ENCODE measurements around the gene CD151.

DNA sequence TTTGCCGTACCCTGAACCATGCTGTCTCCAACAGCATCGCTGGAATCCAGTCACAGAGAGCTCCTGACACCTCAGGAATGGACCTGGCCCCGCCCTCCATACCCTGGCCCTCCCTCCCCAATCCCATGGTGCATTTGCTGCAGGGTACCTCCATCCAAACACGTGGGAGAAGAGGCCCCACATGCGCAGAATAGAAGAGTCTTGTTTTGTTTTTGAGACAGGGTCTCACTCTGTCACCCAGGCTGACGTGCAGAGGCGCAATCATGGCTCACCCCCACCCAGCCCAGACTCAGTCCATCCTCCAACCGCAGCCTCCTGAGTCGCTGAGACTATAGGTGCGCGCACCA is 16.3 kb upstream of the CD151 start:
- TF ChIP-seq POLR2A (IDR thresholded peaks at IDR 0.05) (no peak), POLR2AphosphoS5 (IDR thresholded peaks at IDR 0.05) (no peak), EP300 (IDR thresholded peaks at IDR 0.05) (no peak)
- TF ChIP-seq, protein P1, sequence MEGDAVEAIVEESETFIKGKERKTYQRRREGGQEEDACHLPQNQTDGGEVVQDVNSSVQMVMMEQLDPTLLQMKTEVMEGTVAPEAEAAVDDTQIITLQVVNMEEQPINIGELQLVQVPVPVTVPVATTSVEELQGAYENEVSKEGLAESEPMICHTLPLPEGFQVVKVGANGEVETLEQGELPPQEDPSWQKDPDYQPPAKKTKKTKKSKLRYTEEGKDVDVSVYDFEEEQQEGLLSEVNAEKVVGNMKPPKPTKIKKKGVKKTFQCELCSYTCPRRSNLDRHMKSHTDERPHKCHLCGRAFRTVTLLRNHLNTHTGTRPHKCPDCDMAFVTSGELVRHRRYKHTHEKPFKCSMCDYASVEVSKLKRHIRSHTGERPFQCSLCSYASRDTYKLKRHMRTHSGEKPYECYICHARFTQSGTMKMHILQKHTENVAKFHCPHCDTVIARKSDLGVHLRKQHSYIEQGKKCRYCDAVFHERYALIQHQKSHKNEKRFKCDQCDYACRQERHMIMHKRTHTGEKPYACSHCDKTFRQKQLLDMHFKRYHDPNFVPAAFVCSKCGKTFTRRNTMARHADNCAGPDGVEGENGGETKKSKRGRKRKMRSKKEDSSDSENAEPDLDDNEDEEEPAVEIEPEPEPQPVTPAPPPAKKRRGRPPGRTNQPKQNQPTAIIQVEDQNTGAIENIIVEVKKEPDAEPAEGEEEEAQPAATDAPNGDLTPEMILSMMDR (IDR thresholded peaks at IDR 0.05): no peak

Measured in sigmoid colon (tissue), 4 donors.